A549 (cell line): ENCODE results near the gene SLIT3.

Experiments used
- CEBPB ChIP-seq, 2 experiments: fragments of >200 bp in 1 of 2; sonication (Bioruptor Twin) in 1 of 2; formaldehyde crosslinking in 1 of 2; IDR thresholded peaks; 2 replicates each; pipeline ENCODE4 v1.6.1; 2012 to 2016
- CTCF ChIP-seq: fragments of >200 bp; sonication (Bioruptor Twin); formaldehyde crosslinking; IDR thresholded peaks from 3 replicates; pipeline ENCODE4 v1.5.1; 2016
- EHMT2 ChIP-seq: fragments of 200-600 bp; sonication (generic); IDR thresholded peaks from 2 replicates; pipeline ENCODE4 v1.6.1; 2016; ENCODE audit warnings: antibody characterized with exemption, low read depth, mild to moderate bottlenecking, moderate library complexity
- EP300 ChIP-seq, 2 experiments: fragments of >200 bp; sonication (Bioruptor Twin); formaldehyde crosslinking; IDR thresholded peaks; 2 replicates in 1 of 2; 3 replicates in 1 of 2; pipeline ENCODE4 v1.6.1; 2016 to 2017
- FOSL2 ChIP-seq, 2 experiments: fragments of 450-650 bp in 1 of 2; fragments of >200 bp in 1 of 2; sonication (Bioruptor Twin) in 1 of 2; formaldehyde crosslinking; IDR thresholded peaks; 2 replicates each; pipeline versions ENCODE4 v1.5.0 to v1.6.1; 2016 to 2020; ENCODE audit warnings: mild to moderate bottlenecking in 1 of 2, moderate library complexity in 1 of 2
- HMGXB4 ChIP-seq: fragments of 250-450 bp; sonication (Bioruptor Pico); IDR thresholded peaks from 2 replicates; pipeline ENCODE4 v1.5.0; 2021; ENCODE audit warnings: mild to moderate bottlenecking, moderate library complexity, borderline replicate concordance
- MAFK ChIP-seq: fragments of 450-650 bp; IDR thresholded peaks from 2 replicates; pipeline ENCODE4 v1.6.1; 2014; ENCODE audit not compliant: partially characterized antibody
- POLR2A ChIP-seq: IDR thresholded peaks from 2 replicates; pipeline ENCODE4 v1.6.1; 2012; ENCODE audit warnings: mild to moderate bottlenecking, low read length
- RAD21 ChIP-seq, 2 experiments: fragments of >200 bp in 1 of 2; sonication (Bioruptor Twin) in 1 of 2; formaldehyde crosslinking in 1 of 2; IDR thresholded peaks in 1 of 2; conservative IDR thresholded peaks in 1 of 2; 2 replicates in 1 of 2; 3 replicates in 1 of 2; pipeline ENCODE4 v1.6.1; 2012 to 2018; ENCODE audit warnings: inconsistent platforms in 1 of 2
- RFX5 ChIP-seq: fragments of 450-650 bp; IDR thresholded peaks from 2 replicates; pipeline ENCODE4 v1.7.1; 2014; ENCODE audit warnings: antibody characterized with exemption, mild to moderate bottlenecking, moderate library complexity
- TF ChIP-seq, protein P1 (sequence below): fragments of 200-600 bp; sonication (generic); IDR thresholded peaks from 2 replicates; pipeline ENCODE4 v1.6.1; 2016; ENCODE audit warnings: antibody characterized with exemption, mild to moderate bottlenecking, moderate library complexity

- TF ChIP-seq CTCF (no peak), EP300 (IDR thresholded peaks at IDR 0.05) (no peak), CEBPB (IDR thresholded peaks at IDR 0.05) (no peak), RFX5 (no peak), FOSL2 (IDR thresholded peaks at IDR 0.05) (no peak), FOSL2 (CRISPR knock-in tag; IDR thresholded peaks at IDR 0.05) (no peak), MAFK (no peak), POLR2A (no peak), HMGXB4 (CRISPR knock-in tag) (no peak), RAD21 (conservative IDR thresholded peaks at IDR 0.05 in 1 of 2, IDR thresholded peaks at IDR 0.05 in 1 of 2) (no peak), EHMT2 (no peak)
- TF ChIP-seq, protein P1, sequence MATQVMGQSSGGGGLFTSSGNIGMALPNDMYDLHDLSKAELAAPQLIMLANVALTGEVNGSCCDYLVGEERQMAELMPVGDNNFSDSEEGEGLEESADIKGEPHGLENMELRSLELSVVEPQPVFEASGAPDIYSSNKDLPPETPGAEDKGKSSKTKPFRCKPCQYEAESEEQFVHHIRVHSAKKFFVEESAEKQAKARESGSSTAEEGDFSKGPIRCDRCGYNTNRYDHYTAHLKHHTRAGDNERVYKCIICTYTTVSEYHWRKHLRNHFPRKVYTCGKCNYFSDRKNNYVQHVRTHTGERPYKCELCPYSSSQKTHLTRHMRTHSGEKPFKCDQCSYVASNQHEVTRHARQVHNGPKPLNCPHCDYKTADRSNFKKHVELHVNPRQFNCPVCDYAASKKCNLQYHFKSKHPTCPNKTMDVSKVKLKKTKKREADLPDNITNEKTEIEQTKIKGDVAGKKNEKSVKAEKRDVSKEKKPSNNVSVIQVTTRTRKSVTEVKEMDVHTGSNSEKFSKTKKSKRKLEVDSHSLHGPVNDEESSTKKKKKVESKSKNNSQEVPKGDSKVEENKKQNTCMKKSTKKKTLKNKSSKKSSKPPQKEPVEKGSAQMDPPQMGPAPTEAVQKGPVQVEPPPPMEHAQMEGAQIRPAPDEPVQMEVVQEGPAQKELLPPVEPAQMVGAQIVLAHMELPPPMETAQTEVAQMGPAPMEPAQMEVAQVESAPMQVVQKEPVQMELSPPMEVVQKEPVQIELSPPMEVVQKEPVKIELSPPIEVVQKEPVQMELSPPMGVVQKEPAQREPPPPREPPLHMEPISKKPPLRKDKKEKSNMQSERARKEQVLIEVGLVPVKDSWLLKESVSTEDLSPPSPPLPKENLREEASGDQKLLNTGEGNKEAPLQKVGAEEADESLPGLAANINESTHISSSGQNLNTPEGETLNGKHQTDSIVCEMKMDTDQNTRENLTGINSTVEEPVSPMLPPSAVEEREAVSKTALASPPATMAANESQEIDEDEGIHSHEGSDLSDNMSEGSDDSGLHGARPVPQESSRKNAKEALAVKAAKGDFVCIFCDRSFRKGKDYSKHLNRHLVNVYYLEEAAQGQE, result no peak
Observed at GRCh38 chr5:168931638-168932345, 369.1 kb downstream of the SLIT3 start.
